DOHH2 (cell line): Measurements from ENCODE around the gene INO80D.

Source experiments
- CTCF ChIP-seq: fragments of 200-600 bp; sonication (generic); IDR thresholded peaks from one replicate; pipeline ENCODE4 v1.5.1; 2014; ENCODE audit warnings: antibody characterized with exemption, mild to moderate bottlenecking, low read depth, low read length; ENCODE audit not compliant: poor library complexity, severe bottlenecking
- EZH2phosphoT487 ChIP-seq: fragments of 200-600 bp; sonication (generic); IDR thresholded peaks from 2 replicates; pipeline ENCODE4 v1.6.1; 2017; ENCODE audit warnings: borderline replicate concordance, mild to moderate bottlenecking, antibody characterized with exemption, low read length, moderate library complexity, mixed read lengths

GRCh38 chr2:205988274-205988673 is 97.7 kb downstream of the INO80D start:
- no peak for TF ChIP-seq CTCF
- no peak for TF ChIP-seq EZH2phosphoT487
